ENCODE measurements around the gene ASCC1.

DNA sequence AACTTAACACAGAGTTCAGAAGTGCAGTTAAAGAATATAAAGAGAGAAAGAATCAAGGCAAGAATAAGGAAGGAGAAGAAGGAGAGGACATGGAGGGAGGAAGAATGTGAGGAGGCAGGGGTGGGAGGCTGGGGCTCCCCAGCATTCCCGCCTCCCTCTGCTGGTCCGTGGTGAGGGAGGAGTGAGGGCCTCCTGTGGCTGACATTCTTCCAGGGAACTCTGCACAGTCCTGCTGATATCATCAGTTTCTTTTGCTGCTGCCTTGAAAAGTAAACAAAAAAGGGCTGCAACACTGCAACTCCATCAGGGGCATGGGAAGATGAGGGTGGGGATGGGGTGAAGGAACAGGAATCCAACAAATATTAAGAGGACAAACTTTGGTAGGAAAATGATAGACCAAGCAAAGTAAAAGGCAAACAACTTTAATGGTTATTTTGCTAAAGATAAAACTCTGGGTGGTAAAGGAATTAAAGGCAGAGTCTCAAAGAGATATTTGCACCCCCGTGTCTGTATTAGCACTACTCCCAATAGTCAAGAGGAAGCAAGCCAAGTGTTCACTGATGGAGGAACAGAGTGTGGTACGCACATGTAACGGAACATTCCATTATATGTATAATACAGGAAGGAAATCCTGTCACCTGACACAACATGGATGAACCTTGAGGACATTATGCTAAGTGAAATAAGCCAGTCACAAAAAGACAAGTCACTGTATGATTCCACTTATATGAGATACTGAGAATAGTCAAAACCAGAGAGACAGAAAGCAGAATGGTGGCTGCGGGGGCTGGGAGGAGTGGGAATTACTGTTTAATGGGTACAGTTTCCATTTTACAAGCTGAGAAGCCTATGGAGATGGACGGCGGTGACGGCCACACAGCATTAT is 119.7 kb downstream of the ASCC1 start:
- no peak for TF ChIP-seq NANOG (IDR thresholded peaks at IDR 0.05; ENCODE audit: borderline replicate concordance)
- no peak for TF ChIP-seq EZH2 (IDR thresholded peaks at IDR 0.05; ENCODE audit: low read depth, unreplicated experiment)
- TF ChIP-seq, protein P1, sequence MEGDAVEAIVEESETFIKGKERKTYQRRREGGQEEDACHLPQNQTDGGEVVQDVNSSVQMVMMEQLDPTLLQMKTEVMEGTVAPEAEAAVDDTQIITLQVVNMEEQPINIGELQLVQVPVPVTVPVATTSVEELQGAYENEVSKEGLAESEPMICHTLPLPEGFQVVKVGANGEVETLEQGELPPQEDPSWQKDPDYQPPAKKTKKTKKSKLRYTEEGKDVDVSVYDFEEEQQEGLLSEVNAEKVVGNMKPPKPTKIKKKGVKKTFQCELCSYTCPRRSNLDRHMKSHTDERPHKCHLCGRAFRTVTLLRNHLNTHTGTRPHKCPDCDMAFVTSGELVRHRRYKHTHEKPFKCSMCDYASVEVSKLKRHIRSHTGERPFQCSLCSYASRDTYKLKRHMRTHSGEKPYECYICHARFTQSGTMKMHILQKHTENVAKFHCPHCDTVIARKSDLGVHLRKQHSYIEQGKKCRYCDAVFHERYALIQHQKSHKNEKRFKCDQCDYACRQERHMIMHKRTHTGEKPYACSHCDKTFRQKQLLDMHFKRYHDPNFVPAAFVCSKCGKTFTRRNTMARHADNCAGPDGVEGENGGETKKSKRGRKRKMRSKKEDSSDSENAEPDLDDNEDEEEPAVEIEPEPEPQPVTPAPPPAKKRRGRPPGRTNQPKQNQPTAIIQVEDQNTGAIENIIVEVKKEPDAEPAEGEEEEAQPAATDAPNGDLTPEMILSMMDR (conservative IDR thresholded peaks at IDR 0.05; ENCODE audit: low read depth in 2 of 2): no peak
- TF ChIP-seq POLR2AphosphoS5 (IDR thresholded peaks at IDR 0.05; ENCODE audit: low read depth): no peak
- no peak for TF ChIP-seq CREB1 (CRISPR knock-in tag; IDR thresholded peaks at IDR 0.05; ENCODE audit: low read depth)
- TF ChIP-seq, protein P2, sequence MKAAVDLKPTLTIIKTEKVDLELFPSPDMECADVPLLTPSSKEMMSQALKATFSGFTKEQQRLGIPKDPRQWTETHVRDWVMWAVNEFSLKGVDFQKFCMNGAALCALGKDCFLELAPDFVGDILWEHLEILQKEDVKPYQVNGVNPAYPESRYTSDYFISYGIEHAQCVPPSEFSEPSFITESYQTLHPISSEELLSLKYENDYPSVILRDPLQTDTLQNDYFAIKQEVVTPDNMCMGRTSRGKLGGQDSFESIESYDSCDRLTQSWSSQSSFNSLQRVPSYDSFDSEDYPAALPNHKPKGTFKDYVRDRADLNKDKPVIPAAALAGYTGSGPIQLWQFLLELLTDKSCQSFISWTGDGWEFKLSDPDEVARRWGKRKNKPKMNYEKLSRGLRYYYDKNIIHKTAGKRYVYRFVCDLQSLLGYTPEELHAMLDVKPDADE (IDR thresholded peaks at IDR 0.05): no peak
- no peak for TF ChIP-seq EZH2phosphoT487 (IDR thresholded peaks at IDR 0.05; ENCODE audit: unreplicated experiment)
- TF ChIP-seq, protein P3, sequence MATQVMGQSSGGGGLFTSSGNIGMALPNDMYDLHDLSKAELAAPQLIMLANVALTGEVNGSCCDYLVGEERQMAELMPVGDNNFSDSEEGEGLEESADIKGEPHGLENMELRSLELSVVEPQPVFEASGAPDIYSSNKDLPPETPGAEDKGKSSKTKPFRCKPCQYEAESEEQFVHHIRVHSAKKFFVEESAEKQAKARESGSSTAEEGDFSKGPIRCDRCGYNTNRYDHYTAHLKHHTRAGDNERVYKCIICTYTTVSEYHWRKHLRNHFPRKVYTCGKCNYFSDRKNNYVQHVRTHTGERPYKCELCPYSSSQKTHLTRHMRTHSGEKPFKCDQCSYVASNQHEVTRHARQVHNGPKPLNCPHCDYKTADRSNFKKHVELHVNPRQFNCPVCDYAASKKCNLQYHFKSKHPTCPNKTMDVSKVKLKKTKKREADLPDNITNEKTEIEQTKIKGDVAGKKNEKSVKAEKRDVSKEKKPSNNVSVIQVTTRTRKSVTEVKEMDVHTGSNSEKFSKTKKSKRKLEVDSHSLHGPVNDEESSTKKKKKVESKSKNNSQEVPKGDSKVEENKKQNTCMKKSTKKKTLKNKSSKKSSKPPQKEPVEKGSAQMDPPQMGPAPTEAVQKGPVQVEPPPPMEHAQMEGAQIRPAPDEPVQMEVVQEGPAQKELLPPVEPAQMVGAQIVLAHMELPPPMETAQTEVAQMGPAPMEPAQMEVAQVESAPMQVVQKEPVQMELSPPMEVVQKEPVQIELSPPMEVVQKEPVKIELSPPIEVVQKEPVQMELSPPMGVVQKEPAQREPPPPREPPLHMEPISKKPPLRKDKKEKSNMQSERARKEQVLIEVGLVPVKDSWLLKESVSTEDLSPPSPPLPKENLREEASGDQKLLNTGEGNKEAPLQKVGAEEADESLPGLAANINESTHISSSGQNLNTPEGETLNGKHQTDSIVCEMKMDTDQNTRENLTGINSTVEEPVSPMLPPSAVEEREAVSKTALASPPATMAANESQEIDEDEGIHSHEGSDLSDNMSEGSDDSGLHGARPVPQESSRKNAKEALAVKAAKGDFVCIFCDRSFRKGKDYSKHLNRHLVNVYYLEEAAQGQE (IDR thresholded peaks at IDR 0.05; ENCODE audit: unreplicated experiment): no peak
- TF ChIP-seq, protein P4, sequence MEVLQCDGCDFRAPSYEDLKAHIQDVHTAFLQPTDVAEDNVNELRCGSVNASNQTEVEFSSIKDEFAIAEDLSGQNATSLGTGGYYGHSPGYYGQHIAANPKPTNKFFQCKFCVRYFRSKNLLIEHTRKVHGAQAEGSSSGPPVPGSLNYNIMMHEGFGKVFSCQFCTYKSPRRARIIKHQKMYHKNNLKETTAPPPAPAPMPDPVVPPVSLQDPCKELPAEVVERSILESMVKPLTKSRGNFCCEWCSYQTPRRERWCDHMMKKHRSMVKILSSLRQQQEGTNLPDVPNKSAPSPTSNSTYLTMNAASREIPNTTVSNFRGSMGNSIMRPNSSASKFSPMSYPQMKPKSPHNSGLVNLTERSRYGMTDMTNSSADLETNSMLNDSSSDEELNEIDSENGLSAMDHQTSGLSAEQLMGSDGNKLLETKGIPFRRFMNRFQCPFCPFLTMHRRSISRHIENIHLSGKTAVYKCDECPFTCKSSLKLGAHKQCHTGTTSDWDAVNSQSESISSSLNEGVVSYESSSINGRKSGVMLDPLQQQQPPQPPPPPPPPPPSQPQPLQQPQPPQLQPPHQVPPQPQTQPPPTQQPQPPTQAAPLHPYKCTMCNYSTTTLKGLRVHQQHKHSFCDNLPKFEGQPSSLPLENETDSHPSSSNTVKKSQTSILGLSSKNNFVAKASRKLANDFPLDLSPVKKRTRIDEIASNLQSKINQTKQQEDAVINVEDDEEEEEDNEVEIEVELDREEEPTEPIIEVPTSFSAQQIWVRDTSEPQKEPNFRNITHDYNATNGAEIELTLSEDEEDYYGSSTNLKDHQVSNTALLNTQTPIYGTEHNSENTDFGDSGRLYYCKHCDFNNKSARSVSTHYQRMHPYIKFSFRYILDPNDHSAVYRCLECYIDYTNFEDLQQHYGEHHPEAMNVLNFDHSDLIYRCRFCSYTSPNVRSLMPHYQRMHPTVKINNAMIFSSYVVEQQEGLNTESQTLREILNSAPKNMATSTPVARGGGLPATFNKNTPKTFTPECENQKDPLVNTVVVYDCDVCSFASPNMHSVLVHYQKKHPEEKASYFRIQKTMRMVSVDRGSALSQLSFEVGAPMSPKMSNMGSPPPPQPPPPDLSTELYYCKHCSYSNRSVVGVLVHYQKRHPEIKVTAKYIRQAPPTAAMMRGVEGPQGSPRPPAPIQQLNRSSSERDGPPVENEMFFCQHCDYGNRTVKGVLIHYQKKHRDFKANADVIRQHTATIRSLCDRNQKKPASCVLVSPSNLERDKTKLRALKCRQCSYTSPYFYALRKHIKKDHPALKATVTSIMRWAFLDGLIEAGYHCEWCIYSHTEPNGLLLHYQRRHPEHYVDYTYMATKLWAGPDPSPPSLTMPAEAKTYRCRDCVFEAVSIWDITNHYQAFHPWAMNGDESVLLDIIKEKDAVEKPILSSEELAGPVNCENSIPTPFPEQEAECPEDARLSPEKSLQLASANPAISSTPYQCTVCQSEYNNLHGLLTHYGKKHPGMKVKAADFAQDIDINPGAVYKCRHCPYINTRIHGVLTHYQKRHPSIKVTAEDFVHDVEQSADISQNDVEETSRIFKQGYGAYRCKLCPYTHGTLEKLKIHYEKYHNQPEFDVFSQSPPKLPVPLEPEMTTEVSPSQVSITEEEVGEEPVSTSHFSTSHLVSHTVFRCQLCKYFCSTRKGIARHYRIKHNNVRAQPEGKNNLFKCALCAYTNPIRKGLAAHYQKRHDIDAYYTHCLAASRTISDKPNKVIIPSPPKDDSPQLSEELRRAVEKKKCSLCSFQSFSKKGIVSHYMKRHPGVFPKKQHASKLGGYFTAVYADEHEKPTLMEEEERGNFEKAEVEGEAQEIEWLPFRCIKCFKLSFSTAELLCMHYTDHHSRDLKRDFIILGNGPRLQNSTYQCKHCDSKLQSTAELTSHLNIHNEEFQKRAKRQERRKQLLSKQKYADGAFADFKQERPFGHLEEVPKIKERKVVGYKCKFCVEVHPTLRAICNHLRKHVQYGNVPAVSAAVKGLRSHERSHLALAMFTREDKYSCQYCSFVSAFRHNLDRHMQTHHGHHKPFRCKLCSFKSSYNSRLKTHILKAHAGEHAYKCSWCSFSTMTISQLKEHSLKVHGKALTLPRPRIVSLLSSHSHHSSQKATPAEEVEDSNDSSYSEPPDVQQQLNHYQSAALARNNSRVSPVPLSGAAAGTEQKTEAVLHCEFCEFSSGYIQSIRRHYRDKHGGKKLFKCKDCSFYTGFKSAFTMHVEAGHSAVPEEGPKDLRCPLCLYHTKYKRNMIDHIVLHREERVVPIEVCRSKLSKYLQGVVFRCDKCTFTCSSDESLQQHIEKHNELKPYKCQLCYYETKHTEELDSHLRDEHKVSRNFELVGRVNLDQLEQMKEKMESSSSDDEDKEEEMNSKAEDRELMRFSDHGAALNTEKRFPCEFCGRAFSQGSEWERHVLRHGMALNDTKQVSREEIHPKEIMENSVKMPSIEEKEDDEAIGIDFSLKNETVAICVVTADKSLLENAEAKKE (CRISPR knock-in tag; IDR thresholded peaks at IDR 0.05): no peak
- no peak for TF ChIP-seq STAT1 (IDR thresholded peaks at IDR 0.05; ENCODE audit: unreplicated experiment)
- TF ChIP-seq JUNB (IDR thresholded peaks at IDR 0.05; ENCODE audit: unreplicated experiment): no peak
- no peak for TF ChIP-seq ZNF114 (CRISPR knock-in tag; IDR thresholded peaks at IDR 0.05)

All from GM23338 (cell line).